ENCODE measurements around the gene DTNA.

DTNA gene

DNA sequence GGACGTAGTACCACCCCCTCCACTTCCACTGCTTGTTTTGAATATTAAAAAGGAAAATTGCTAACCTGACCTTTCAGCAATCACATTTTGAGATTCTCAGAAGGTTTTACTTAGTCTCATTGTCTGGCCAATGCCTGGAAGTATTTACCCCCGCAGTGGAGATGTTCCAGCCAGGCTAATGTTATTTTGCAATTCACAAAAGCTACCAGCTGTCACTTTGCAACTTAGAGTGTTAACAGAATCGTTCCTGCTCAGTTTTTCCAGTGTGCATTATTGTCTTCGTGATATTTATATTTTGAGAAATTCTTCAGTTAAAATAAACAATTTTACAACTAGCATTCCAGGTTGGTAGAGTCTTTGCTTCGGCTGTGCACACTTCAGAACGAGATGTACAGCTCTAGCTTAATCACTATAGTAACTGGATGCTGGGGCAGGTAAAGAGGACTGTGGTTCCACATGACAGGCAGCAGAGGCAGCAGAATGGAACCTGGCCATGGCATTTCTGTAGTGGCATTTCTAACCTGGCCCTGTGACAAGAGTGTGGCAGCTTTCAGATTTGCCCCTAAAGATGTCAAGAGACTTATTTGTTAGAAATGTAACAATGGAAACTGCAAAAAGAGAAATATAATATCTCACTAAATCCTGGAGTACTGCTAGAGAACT lies 85.1 kb downstream of the DTNA start:
- Histone ChIP-seq H3K36me3 (ENCODE audit: control insufficient read depth, low read depth, low read length) (no peaks in the 10 kb centered on the region), H3K27ac (ENCODE audit: low read length) (no peak overlapping the region), H3K4me3 (ENCODE audit: low read length) (no peak overlapping the region), H3K4me1 (ENCODE audit: control insufficient read depth, low read depth, low read length) (peaks cover 4% of the 10 kb centered on the region), H3K9me3 (ENCODE audit: control insufficient read depth, low read depth, low read length) (peaks cover 8% of the 10 kb centered on the region), H3K27me3 (ENCODE audit: control insufficient read depth, insufficient read depth, low read length) (no peaks in the 10 kb centered on the region), H3K9ac (ENCODE audit: low read length) (no peak overlapping the region)

DNA sequence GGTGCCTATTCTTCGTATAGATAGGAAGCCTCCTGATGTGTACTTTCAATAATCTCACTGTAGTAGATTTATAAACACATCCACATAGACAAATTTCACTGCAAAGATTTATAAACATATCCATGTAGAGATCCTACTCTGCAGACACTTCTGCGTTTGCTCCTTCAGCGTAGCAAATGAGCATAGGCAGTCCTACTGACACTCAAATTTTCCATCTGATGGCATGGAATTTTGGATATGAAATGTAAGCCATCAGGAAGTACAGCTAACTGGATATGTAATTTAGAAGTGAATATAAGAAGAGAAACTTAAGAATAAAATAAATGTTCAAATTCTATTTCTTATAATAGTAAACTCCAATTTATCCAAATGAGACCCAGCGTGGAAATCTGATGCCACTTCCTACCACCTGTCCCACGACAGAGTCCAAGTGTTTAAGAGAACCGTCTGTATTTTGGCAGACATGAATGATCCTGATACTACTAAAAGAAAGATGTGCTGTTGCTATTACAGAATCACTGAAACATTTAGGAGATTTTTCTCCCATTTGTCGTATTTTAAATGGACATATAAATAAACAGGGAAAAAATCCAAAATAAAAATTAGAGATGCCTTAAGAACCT lies 86.0 kb downstream of the DTNA start:
- no peak overlapping the region for H3K27ac ChIP-seq (ENCODE audit: low read length)
- H3K4me3 ChIP-seq (ENCODE audit: low read length), result no peak overlapping the region
- H3K9me3 ChIP-seq (ENCODE audit: control insufficient read depth, low read depth, low read length), result peaks cover 8% of the 10 kb centered on the region
- no peaks in the 10 kb centered on the region for H3K27me3 ChIP-seq (ENCODE audit: control insufficient read depth, insufficient read depth, low read length)
- no peaks in the 10 kb centered on the region for H3K36me3 ChIP-seq (ENCODE audit: control insufficient read depth, low read depth, low read length)
- peaks cover 4% of the 10 kb centered on the region for H3K4me1 ChIP-seq (ENCODE audit: control insufficient read depth, low read depth, low read length)
- H3K9ac ChIP-seq (ENCODE audit: low read length), result no peak overlapping the region

GRCh38 chr18:34799291-34799690 lies 89.2 kb downstream of the DTNA start:
- Histone ChIP-seq H3K27ac (ENCODE audit: low read length) (no peak overlapping the region), H3K36me3 (ENCODE audit: control insufficient read depth, low read depth, low read length) (no peaks in the 10 kb centered on the region), H3K27me3 (ENCODE audit: control insufficient read depth, insufficient read depth, low read length) (no peaks in the 10 kb centered on the region), H3K9ac (ENCODE audit: low read length) (no peak overlapping the region), H3K4me1 (ENCODE audit: control insufficient read depth, low read depth, low read length) (peaks cover 16% of the 10 kb centered on the region), H3K9me3 (ENCODE audit: control insufficient read depth, low read depth, low read length) (no peaks in the 10 kb centered on the region), H3K4me3 (ENCODE audit: low read length) (no peak overlapping the region)

DNA sequence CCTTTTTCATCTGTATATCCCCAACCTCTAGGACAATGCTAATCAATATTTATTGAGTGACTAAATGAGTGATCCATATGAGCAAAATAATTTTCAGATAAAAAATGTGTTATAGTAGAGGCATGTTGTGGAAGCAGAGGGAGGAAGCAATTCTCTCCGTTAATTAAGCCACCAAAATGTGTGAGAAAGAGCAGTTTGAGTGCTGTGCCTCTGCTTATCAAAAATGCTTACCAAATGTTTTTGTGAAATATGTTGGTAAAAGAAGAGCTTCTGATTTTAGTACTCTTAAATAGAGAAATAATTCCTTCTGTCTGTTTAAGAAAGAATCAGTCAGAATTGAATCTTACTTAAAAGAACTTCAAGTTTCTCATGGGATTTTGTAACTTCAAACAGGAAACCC lies 90.3 kb downstream of the DTNA start:
- no peak overlapping the region for H3K9ac ChIP-seq (ENCODE audit: low read length)
- H3K27ac ChIP-seq (ENCODE audit: low read length), result no peak overlapping the region
- H3K9me3 ChIP-seq (ENCODE audit: control insufficient read depth, low read depth, low read length), result no peaks in the 10 kb centered on the region
- H3K36me3 ChIP-seq (ENCODE audit: control insufficient read depth, low read depth, low read length), result no peaks in the 10 kb centered on the region
- H3K27me3 ChIP-seq (ENCODE audit: control insufficient read depth, insufficient read depth, low read length), result no peaks in the 10 kb centered on the region
- no peak overlapping the region for H3K4me3 ChIP-seq (ENCODE audit: low read length)
- H3K4me1 ChIP-seq (ENCODE audit: control insufficient read depth, low read depth, low read length), result peaks cover 11% of the 10 kb centered on the region

DNA sequence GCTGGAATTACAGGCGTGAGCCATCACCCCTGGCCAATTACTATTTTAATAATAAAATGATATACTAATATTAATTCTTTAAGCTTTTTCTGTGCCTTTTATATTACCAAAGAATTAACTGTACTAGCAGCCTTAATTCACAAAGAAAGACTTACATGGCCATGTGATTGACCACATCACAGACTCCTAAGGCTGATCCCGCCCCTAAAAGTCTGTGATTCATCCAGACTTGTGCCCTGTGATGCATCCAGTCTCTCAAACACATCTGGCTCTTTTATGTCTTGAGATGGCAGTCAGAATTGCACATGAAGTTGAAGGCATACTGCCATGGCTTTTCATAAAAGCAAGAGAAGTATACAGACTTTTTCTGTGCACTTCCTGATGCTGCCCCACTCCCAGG lies 91.7 kb downstream of the DTNA start:
- no peak overlapping the region for H3K9ac ChIP-seq (ENCODE audit: low read length)
- H3K9me3 ChIP-seq (ENCODE audit: control insufficient read depth, low read depth, low read length), result no peaks in the 10 kb centered on the region
- no peak overlapping the region for H3K4me3 ChIP-seq (ENCODE audit: low read length)
- no peak overlapping the region for H3K27ac ChIP-seq (ENCODE audit: low read length)
- H3K36me3 ChIP-seq (ENCODE audit: control insufficient read depth, low read depth, low read length), result no peaks in the 10 kb centered on the region
- peaks cover 15% of the 10 kb centered on the region for H3K4me1 ChIP-seq (ENCODE audit: control insufficient read depth, low read depth, low read length)
- no peaks in the 10 kb centered on the region for H3K27me3 ChIP-seq (ENCODE audit: control insufficient read depth, insufficient read depth, low read length)

DNA sequence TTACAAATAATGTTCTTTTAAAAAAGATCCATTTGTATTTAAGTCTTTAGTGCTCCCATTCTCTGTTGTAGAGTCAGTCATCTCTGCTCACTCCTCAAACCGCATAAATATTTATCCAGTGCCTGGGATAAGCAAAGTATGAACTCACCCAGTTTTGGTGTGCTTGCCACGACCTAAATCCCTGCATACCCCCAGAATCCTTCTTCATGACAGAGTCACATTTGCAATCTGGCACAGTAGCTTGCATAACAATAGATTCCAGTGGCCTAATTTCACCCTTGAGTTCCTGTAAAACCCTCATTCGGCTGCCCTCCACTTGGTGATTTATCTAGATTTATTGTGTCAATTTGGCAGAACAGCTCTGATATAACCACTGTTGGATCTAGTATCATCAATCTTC lies 92.9 kb downstream of the DTNA start:
- Histone ChIP-seq H3K4me1 (ENCODE audit: control insufficient read depth, low read depth, low read length) (peaks cover 21% of the 10 kb centered on the region), H3K27me3 (ENCODE audit: control insufficient read depth, insufficient read depth, low read length) (no peaks in the 10 kb centered on the region), H3K9ac (ENCODE audit: low read length) (no peak overlapping the region), H3K36me3 (ENCODE audit: control insufficient read depth, low read depth, low read length) (no peaks in the 10 kb centered on the region), H3K4me3 (ENCODE audit: low read length) (no peak overlapping the region), H3K27ac (ENCODE audit: low read length) (no peak overlapping the region), H3K9me3 (ENCODE audit: control insufficient read depth, low read depth, low read length) (no peaks in the 10 kb centered on the region)

- H3K27me3 ChIP-seq (ENCODE audit: control insufficient read depth, insufficient read depth, low read length), result no peaks in the 10 kb centered on the region
- H3K36me3 ChIP-seq (ENCODE audit: control insufficient read depth, low read depth, low read length), result no peaks in the 10 kb centered on the region
- H3K4me3 ChIP-seq (ENCODE audit: low read length), result no peak overlapping the region
- no peaks in the 10 kb centered on the region for H3K9me3 ChIP-seq (ENCODE audit: control insufficient read depth, low read depth, low read length)
- H3K27ac ChIP-seq (ENCODE audit: low read length), result no peak overlapping the region
- no peak overlapping the region for H3K9ac ChIP-seq (ENCODE audit: low read length)
- H3K4me1 ChIP-seq (ENCODE audit: control insufficient read depth, low read depth, low read length), result peaks cover 21% of the 10 kb centered on the region
Observed at GRCh38 chr18:34803877-34804400, 93.8 kb downstream of the DTNA start.

GRCh38 chr18:34805103-34805877 lies 95.2 kb downstream of the DTNA start:
- H3K9ac ChIP-seq (ENCODE audit: low read length), result no peak overlapping the region
- no peak overlapping the region for H3K4me3 ChIP-seq (ENCODE audit: low read length)
- peaks cover 21% of the 10 kb centered on the region for H3K4me1 ChIP-seq (ENCODE audit: control insufficient read depth, low read depth, low read length)
- H3K27me3 ChIP-seq (ENCODE audit: control insufficient read depth, insufficient read depth, low read length), result no peaks in the 10 kb centered on the region
- no peaks in the 10 kb centered on the region for H3K9me3 ChIP-seq (ENCODE audit: control insufficient read depth, low read depth, low read length)
- no peak overlapping the region for H3K27ac ChIP-seq (ENCODE audit: low read length)
- H3K36me3 ChIP-seq (ENCODE audit: control insufficient read depth, low read depth, low read length), result no peaks in the 10 kb centered on the region

DNA sequence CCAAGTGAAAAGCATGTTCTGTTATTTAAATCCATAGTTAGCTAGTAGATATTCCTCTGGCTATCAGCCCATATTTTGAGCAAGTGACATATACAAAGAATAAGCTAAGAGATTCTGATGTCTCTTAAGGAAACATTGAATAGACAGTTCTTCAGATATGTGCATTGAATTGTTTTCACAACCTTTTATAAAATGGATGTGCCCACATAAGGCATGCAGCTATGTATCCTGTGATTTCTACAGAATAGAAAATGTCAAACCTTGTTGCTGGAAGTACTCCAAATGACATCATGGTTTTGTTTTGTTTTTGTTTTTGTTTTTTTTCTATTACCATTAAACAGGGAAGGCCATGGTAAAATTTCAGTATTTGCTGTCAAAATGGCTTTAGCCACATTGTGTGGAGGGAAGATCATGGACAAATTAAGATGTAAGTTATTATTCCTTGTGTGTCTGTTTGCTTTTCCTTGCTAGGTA lies 95.8 kb downstream of the DTNA start:
- H3K9me3 ChIP-seq (ENCODE audit: control insufficient read depth, low read depth, low read length), result no peaks in the 10 kb centered on the region
- no peak overlapping the region for H3K4me3 ChIP-seq (ENCODE audit: low read length)
- peaks cover 21% of the 10 kb centered on the region for H3K4me1 ChIP-seq (ENCODE audit: control insufficient read depth, low read depth, low read length)
- no peak overlapping the region for H3K9ac ChIP-seq (ENCODE audit: low read length)
- no peak overlapping the region for H3K27ac ChIP-seq (ENCODE audit: low read length)
- no peaks in the 10 kb centered on the region for H3K36me3 ChIP-seq (ENCODE audit: control insufficient read depth, low read depth, low read length)
- no peaks in the 10 kb centered on the region for H3K27me3 ChIP-seq (ENCODE audit: control insufficient read depth, insufficient read depth, low read length)

DNA sequence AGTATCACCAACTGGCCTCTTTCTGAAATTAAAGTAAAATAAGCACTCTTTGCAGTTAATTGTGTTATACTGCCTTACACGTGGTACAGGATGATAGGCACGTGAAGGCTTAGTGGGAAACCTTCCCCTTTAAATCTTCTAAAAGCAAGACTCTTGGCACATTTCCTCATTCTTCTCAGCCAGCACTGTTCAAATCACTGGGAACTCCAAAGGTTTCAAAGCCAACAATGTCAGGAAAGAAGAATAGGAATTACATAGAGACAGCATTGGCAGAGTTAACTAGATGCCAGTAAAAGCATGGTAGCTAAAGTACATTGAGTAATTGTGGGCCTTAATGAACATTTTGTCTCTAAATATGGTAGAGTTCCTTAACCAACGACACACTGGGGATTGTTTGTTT lies 96.4 kb downstream of the DTNA start:
- Histone ChIP-seq H3K4me3 (ENCODE audit: low read length) (no peak overlapping the region), H3K27ac (ENCODE audit: low read length) (no peak overlapping the region), H3K27me3 (ENCODE audit: control insufficient read depth, insufficient read depth, low read length) (no peaks in the 10 kb centered on the region), H3K9ac (ENCODE audit: low read length) (no peak overlapping the region), H3K36me3 (ENCODE audit: control insufficient read depth, low read depth, low read length) (no peaks in the 10 kb centered on the region), H3K9me3 (ENCODE audit: control insufficient read depth, low read depth, low read length) (no peaks in the 10 kb centered on the region), H3K4me1 (ENCODE audit: control insufficient read depth, low read depth, low read length) (peaks cover 21% of the 10 kb centered on the region)

DNA sequence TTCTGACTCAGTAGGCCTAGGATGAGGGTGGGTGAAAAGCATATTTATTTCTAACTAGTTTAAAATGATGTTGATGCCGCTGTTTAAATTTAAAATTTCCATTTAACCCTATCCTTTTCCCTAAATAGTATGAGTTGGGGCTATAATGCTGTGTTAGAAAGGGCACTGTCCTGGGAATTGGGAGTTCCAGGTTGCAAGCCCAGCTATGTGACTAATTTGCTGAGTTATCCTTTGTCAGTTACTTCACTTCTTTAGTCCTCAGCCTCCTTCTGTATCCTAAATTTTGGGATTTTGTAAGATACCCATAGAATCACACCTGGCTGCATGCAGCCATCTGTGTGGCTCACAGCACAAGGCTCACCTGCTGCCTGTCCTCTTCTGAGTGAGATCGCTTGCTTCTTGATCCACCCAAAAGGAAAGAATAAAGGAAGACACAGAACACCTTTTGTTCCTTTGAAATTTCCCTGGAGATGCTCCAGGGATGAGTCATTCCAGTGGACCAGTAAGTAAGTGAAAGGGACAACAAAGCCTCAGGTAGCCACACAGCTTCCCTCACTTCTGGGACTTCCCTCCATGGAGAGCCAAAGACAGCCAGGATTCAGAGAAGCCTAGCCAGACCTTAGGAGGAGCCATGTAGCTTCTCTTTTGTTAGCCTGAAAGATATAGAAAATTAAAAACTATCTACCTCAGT lies 97.2 kb downstream of the DTNA start:
- Histone ChIP-seq H3K4me1 (ENCODE audit: control insufficient read depth, low read depth, low read length) (peaks cover 18% of the 10 kb centered on the region), H3K27me3 (ENCODE audit: control insufficient read depth, insufficient read depth, low read length) (no peaks in the 10 kb centered on the region), H3K36me3 (ENCODE audit: control insufficient read depth, low read depth, low read length) (no peaks in the 10 kb centered on the region), H3K27ac (ENCODE audit: low read length) (no peak overlapping the region), H3K9me3 (ENCODE audit: control insufficient read depth, low read depth, low read length) (no peaks in the 10 kb centered on the region), H3K4me3 (ENCODE audit: low read length) (no peak overlapping the region), H3K9ac (ENCODE audit: low read length) (no peak overlapping the region)

Data from iPS-18a (cell line).